Germinal center (tissue), 1 donor: ENCODE results near the gene TRPM3.

Experiments
- DNase-seq: peaks from one replicate; pipeline ENCODE4 v3.0.0; 2012; ENCODE audit warnings: mixed read lengths, low spot score

TRPM3 gene

DNA sequence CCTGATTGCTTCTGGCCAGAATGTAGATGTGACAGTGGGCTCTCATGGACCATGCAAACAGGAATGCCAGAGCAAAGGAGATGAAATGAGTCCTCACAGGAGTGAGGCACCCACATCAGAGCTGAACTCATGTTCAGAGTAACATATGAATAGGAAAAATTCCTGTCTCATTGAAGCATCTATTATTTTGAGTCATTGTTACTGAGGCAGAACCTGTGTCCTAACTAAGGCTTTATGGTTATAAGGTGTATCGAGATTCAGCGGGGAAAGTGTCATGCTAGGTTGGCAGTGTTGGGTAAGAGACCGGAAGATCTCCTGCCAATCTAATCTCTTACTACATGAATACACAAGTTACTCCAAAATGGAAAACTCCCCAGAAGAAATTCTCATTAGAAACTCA is 304.1 kb downstream of the TRPM3 start:
- no peak for DNase-seq

DNA sequence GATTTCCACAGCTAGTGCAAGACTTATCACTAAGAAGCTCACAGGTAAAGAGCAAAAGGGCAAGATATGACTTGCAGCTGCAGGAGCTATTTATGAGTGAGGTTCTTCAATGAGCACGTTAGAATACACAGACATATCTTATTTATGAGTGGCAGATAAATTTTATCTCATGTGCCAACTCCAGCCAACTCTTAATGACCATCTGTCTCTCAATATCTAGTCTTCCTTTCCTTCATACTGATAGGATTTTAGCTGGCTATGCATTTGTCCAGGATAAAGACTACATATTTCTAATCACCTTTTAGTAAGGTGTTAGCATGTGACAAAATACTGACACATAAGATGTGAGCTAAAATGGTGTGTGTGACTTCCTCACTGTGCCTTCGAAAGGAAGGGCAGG is 304.5 kb downstream of the TRPM3 start:
- DNase-seq: no peak

DNA sequence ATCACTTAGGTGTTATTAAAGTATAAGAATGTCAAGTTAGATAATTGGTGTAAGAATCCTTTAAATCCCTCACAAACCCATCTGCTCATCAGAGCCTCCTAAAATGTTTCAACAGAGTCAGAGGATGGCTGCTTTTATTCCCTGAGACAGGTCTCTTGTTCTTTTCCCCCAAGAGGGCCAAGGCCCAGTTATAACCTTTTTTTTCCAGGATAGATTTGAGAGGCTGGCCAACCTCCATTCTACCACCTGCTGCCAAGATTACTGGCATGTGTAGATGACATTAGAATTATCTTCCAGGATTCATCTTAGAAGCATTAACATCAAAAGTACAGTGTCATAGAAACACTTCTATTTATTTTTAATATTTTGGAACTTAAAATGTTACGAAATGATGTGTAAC is 305.1 kb downstream of the TRPM3 start:
- DNase-seq: no peak

DNA sequence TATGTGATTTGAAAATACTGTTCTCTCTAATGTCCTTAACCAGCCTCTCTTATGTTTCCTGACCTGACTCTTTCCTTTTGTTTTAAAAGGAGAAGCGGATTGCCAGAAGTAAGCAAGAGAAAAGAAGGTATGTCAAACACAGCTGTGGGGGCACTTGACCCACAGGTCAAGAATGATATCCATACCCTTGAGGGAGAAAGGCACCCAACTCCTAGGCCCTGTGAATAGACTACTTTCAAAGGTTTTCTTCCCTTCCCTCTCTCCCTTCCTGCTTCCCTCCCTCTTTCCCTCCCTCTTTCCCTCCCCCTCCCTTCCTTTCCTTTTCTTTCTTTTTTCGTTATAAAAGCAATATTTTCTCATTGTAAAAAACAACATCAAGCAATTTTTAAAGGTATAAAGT is 306.8 kb downstream of the TRPM3 start:
- DNase-seq: no peak

GRCh38 chr9:70813141-70813540 is 308.3 kb downstream of the TRPM3 start:
- no peak for DNase-seq

- DNase-seq: no peak
These were observed 309.8 kb downstream of the TRPM3 start for GRCh38 chr9:70811638-70812037.

DNA sequence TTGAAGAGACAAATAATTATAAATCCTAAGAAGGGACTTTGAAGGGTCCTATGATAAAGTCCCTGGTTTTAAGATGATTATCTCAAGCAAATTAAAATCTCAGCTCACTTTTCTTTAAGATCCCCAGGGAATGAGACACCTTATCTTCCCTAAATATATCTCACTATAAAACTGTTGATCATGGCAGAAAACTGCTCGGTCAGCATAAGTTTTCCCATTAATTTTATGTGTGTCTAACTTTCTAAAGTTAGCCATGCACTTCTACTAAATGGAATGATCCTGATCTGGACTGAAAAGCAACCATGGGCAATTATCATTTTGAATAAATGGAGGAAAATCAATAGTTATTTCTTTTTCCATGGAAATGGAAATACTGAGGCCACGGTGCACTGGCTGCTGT is 314.5 kb downstream of the TRPM3 start:
- no peak for DNase-seq

DNA sequence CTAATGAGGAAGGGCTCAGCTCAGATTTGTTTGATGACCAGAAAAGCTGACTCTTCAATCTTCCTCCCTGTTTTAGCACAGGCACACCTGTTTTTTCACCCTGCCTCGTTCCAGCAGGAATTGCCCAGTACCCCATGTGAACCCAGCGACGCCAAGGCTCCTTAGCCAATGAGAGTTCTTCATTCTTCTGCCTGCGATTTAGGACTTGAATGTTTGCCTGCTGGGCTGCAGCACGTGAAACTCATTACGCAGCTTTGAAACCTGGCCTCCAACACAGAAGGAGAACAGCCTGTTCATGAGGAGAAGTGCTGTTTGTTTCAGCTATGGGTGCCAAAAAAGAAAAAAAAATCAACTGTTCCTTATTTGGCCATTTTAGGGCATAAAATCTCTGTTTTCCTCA is 315.5 kb downstream of the TRPM3 start:
- DNase-seq: no peak

DNA sequence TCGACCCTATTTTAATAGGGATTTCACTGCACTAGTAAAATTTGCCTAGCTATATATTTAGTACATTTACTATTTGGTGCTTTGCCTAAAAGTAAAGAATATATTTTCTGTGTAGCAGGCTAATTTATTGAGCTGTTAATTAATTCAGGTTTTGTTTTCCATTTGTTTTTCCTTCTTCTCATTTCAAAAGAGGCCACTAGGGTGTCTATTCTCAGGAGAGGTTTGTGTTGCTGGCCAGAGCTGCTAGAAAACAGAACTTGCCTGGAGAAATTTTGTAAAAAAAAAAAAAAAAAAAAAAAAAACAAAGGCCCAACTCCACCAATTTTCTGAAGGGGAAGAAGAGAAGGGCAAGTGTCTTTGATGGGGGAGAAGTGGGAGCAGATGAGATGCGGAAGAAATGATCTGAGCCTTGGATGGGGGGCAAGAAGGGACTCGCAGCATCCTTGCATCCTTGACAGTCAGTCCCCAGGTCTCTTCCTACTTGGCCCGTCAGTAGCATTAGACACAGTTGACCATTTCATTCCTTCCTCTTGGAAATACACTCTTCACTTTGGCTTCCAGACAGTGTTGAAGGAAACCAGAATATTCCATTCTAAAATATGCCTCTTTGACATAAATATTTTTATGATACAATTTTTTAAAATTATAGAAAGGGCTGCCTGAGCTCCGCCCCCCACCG is 318.5 kb downstream of the TRPM3 start:
- DNase-seq: no peak

DNA sequence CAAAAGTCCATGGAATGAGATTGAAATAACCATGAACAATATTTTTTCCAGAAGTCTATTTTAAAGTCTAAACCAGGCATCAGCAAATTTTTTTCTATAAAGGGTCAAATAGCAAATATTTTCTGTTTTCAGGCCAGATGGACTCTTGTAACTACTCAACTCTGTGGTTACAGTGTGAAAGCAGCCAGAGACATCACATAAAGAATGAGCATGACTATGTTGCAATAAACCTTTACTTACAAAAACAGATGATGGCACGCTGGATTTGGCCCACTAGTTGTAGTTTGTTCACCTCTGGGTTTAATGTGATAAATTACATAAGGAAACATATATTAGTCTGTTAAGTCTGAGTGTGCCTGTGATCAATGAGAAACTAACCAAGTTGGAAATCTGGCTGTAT is 319.2 kb downstream of the TRPM3 start:
- DNase-seq: no peak

- DNase-seq: no peak
These were observed 320.1 kb downstream of the TRPM3 start for GRCh38 chr9:70801181-70801829.

DNA sequence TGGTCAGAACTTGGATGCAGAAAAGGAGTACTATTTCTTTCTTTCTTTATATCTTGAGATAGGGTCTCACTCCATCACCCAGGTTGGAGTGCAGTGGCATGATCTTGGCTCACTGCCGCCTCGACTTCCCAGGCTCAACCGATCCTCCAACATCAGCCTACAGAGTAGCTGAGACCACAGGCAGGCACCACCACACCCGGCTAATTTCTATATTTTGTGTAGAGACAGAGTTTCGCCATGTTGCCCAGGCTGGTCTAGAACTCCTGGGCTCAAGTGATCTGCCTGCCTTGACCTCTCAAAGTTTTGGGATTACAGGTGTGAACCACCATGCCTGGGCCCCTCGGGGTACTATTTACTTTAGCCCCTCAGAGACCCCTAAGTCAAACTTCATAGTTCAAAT is 323.4 kb downstream of the TRPM3 start:
- DNase-seq: no peak

GRCh38 chr9:70795841-70796240 is 325.6 kb downstream of the TRPM3 start:
- no peak for DNase-seq

DNA sequence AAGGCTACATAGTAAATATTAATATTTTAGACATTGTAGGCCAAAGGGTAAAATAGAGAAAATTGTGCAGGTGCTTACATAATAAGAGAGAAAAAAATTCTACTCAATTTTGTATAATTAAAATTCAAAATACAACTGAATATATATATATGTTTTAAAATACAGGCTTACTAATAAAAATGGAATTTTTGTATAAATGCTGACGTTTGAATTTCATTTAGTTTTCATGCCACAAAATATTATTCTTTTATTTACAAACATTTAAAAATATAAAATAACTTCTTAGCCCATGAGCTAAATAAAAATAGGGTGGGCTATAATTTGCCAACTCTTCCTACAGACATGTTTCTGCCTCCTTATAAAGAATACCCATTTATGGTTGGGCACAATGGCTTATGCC is 328.6 kb downstream of the TRPM3 start:
- DNase-seq: no peak

- no peak for DNase-seq
These were observed 329.5 kb downstream of the TRPM3 start for GRCh38 chr9:70791936-70792335.

DNA sequence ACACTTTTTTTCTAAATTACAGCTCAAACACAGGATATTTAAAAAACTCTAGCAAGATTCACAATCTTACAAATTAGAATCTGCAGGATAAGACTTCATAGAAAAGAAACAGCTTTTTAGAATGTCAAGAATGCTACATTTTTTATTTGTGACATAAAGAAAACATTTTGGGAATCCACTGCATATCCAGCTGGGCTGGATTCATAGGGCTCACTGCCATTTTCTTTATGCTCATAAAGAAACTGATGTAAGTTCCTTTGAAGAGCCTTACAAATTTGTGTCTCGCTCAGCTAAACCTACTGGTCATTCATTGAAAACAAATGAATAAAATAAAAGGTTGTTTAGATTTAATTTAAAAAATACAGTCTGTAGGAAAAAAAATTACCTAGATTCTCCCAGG is 332.3 kb downstream of the TRPM3 start:
- no peak for DNase-seq

DNA sequence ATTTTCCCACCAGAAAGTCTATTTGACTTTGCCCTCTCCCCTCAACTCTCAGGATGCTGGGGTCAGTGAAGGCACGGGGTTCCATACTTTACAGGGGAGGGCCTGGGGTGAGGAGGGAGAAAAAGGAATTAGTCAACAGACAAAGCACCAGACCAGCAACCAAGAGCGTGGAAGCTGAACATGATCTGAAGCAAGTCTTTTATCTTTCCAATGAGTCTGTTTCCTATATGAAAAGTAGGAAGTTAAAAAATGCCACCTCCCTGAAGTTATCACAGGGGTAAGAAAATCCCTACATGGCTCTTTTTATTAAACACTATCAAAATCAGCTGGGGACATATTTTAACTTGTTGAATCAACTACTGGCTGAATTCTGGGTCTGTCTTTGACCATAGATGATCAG is 337.0 kb downstream of the TRPM3 start:
- DNase-seq: no peak

DNA sequence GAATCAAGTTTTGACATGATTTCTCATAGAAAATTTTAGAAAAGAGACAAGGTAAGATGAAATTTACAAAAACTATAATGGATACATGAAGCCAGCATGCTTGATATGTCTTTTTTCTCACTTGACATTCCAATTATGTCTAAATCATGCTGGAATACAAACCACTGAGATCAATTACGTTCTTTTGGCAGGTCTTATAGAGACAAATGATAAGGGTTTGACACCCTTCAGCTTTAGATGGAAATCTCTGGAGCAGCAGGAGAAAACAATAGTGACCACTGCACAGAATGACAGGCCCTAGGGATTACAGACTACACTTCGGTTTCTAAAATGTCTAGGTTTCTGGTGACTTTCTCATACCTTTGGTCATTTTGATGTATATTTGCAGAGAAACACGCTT is 342.9 kb downstream of the TRPM3 start:
- DNase-seq: no peak

DNA sequence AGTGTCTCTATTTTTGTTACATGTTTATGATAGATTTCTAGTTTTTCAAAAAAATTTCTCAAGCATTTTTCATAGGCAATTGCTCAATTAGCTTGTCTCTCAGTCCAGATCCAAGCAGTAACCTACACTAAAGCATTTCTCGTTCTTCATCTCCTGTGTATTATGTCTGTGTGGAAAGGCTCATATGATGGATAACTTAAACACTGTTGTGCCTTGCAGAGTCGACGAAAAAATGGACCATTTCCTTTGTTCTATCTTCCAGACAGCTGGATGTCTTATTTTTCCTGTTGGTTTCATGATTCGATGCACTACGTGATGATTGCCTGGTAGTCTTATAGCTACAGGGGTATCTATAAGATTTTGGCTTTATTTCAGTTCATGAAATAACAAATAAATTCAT is 347.8 kb downstream of the TRPM3 start:
- no peak for DNase-seq

GRCh38 chr9:70772601-70773000 is 348.8 kb downstream of the TRPM3 start:
- no peak for DNase-seq

DNA sequence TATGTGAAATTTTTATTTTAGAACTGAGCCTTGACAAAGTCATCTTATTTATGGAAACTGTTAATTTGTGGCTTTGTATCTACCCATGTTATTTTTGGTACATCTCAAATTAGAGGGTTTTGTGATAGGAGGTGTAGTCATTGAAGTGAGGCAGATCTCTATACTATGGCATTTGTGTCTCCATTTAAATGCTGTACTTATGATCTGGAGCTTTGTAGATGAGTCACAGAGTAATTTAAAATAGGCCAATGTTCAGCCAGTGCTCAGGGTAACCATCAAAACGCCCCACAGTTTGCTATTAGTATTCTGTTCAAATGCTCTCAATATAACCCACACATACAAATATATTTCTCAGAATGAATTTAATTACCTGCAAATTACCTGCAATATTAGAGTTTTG is 355.5 kb downstream of the TRPM3 start:
- no peak for DNase-seq

- DNase-seq: no peak
These were observed 360.2 kb downstream of the TRPM3 start for GRCh38 chr9:70761139-70761670.

DNA sequence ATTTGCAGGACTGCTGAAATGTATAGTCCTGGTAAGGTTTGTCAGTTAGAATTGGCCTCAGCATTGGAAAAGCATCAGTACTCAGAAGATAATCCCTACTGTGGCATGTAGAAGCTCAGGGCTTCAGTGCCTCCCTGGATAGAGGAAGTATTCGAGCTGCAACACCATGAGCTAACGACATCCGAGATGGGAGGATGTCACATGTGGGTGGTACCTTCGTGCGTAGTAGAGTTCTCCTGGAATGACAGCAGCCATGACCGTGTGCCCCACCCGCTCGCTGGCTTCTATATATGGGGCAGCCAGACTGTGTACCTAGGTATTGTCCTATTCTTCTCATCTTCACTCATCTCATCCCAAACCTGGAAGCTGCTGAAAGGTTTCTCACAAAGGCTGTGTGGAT is 361.2 kb downstream of the TRPM3 start:
- DNase-seq: no peak

DNA sequence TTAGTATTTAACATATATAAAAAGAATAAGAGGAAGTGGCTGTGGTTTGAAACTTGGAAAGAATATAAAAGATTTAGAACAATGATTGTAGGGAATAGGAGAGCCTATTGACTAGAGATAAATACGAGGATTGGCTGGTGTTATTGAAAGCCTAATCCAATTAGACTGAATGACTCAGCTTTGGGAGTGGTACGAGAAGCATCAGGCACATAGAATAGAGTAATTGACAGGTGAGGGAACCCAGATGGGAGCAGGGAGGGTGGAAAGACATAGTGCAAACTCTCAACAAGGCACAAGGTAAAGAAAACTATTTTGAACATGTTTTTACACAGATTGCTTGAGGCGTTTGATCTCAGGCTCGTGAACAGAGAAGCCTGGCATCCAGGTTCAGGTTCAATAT is 368.1 kb downstream of the TRPM3 start:
- DNase-seq: no peak
